BJ (cell line): ENCODE measurements around the gene PCSK1N. TPM values are rescaled to one million over a fixed set of nuclear protein-coding genes. Genes with fewer than 3 reads are reported as not detected.

Source experiments
- CTCF ChIA-PET: fragments of 350-600 bp; formaldehyde crosslinking; extraction: SDS; loops from one replicate; lab custom pipeline; 2021; ENCODE audit warnings: antibody characterized with exemption, inconsistent platforms; lab: Yijun Ruan, JAX
- POLR2A ChIA-PET: fragments of 300-600 bp; sonication (Branson Sonifier 250); formaldehyde crosslinking; extraction: SDS; loops from one replicate; lab custom pipeline; 2021; ENCODE audit warnings: antibody characterized with exemption; lab: Charles Lee
- DNase-seq: peaks from one replicate; pipeline ENCODE4 v3.0.0-alpha.2; 2011; ENCODE audit warnings: low read depth
- H3K27me3 ChIP-seq: 2 replicates; pipeline ENCODE4 v1.6.0; 2011; ENCODE audit warnings: low read length; ENCODE audit not compliant: control insufficient read depth, insufficient read depth
- H3K36me3 ChIP-seq: 2 replicates; pipeline ENCODE4 v1.5.1; 2011; ENCODE audit warnings: low read length; ENCODE audit not compliant: control insufficient read depth, insufficient read depth
- H3K4me3 ChIP-seq: 2 replicates; pipeline ENCODE4 v1.5.1; 2011; ENCODE audit warnings: low read depth, mild to moderate bottlenecking, control low read depth, low read length
- polyA plus RNA-seq: library from polyadenylated mRNA; depleted of rRNA; stranded (reverse); fragments of >200 nt; gene quantifications from 2 replicates; pipeline ENCODE4 v1.2.3, GENCODE V29; 2011; rRNA removed
- TF ChIP-seq, protein P1 (sequence below): IDR thresholded peaks from 2 replicates; pipeline ENCODE4 v1.5.1; 2011; ENCODE audit warnings: low read depth, mild to moderate bottlenecking, control low read depth, inconsistent platforms, low read length, moderate library complexity; ENCODE audit not compliant: insufficient read depth

The PCSK1N gene
- polyA plus RNA-seq, 1 experiment: not detected

DNA sequence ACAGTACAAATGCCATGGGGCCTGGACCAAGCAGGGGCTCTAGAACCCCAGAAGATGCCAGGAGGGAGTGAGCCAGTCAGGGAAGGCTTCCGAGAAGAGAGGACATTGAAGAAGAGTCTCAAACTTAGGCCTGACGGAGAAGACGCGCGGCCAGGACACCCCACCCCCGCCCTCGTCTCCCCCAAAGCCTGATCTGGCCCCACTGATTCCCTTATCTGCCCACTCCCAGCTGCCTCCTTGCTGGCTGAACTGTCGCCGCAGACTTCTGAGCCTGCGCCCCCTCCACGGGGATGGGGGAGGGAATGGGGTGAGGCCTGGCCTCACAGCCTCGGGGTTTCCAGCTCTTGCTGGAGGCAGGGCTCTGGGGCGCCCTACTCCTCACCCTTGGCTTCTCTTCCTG lies 52.6 kb downstream of the PCSK1N start:
- POLR2A ChIA-PET: no interaction called here
- H3K27me3 ChIP-seq: no peaks in the 10 kb centered on the region
- no peaks in the 10 kb centered on the region for H3K36me3 ChIP-seq
- TF ChIP-seq, protein P1, sequence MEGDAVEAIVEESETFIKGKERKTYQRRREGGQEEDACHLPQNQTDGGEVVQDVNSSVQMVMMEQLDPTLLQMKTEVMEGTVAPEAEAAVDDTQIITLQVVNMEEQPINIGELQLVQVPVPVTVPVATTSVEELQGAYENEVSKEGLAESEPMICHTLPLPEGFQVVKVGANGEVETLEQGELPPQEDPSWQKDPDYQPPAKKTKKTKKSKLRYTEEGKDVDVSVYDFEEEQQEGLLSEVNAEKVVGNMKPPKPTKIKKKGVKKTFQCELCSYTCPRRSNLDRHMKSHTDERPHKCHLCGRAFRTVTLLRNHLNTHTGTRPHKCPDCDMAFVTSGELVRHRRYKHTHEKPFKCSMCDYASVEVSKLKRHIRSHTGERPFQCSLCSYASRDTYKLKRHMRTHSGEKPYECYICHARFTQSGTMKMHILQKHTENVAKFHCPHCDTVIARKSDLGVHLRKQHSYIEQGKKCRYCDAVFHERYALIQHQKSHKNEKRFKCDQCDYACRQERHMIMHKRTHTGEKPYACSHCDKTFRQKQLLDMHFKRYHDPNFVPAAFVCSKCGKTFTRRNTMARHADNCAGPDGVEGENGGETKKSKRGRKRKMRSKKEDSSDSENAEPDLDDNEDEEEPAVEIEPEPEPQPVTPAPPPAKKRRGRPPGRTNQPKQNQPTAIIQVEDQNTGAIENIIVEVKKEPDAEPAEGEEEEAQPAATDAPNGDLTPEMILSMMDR: no peak
- DNase-seq: no peak
- no peak overlapping the region for H3K4me3 ChIP-seq
- CTCF ChIA-PET: no interaction called here

DNA sequence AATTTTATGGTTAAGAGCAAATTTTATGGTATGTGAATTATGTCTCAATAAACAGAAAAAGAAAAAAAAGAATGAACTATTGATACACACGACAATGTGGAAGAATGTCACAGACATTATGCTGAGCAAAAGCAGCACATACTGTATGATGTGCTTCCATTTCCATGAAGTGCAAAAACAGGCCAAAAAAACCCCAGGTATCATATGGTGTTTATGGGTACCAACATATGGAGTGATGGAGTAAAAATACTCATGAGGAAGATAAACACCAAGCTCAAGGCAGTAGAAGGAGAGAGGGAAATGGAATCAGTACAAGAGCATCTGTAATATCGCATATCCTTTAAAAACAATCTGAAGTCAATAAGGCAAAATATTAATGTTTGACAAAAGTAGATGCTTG lies 53.2 kb downstream of the PCSK1N start:
- no peak for DNase-seq
- TF ChIP-seq, protein P1: no peak
- no peaks in the 10 kb centered on the region for H3K36me3 ChIP-seq
- no peak overlapping the region for H3K4me3 ChIP-seq
- H3K27me3 ChIP-seq: no peaks in the 10 kb centered on the region
- ChIA-PET POLR2A (no interaction called here), CTCF (no interaction called here)

DNA sequence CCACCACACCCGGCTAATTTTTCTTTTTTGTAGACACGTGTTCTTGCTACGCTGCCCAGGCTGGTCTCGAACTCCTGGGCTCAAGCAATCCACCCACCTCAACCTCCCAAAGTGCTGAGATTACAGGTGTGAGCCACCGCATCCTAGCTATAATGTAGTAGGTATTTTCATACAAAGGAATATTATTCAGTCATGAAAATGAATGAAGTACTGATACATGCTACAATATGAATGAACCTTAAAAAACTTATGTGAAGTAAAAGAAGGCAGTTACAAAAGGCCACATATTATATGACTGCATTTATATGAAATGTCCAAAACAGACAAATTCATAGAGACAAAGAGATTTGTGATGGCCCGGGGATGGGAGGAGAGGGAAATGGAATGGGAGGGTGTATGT lies 53.7 kb downstream of the PCSK1N start:
- ChIA-PET POLR2A (no interaction called here), CTCF (no interaction called here)
- DNase-seq: no peak
- TF ChIP-seq, protein P1: no peak
- H3K36me3 ChIP-seq: no peaks in the 10 kb centered on the region
- no peaks in the 10 kb centered on the region for H3K27me3 ChIP-seq
- no peak overlapping the region for H3K4me3 ChIP-seq

Other genes starting within 250 kb of the PCSK1N start
- 41.8 and 119 TPM in 2 replicates for gene WDR13, start 238.1 kb downstream of the PCSK1N start, polyA plus RNA-seq
- 0.06 and 0.12 TPM in 2 replicates for gene WAS, start 151.8 kb downstream of the PCSK1N start, polyA plus RNA-seq
- 4.1 and 9.7 TPM in 2 replicates for gene SUV39H1, start 138.9 kb downstream of the PCSK1N start, polyA plus RNA-seq
- not detected in 2 replicates for gene GLOD5, start 73.9 kb downstream of the PCSK1N start, polyA plus RNA-seq
- gene GATA1, start 49.0 kb downstream of the PCSK1N start, polyA plus RNA-seq: not detected in 2 replicates
- gene HDAC6, start 33.5 kb downstream of the PCSK1N start, polyA plus RNA-seq: 22.5 and 32.1 TPM in 2 replicates
- not detected in 2 replicates for gene ERAS, start 9.1 kb downstream of the PCSK1N start, polyA plus RNA-seq
- 50.2 and 68.4 TPM in 2 replicates for gene TIMM17B, start 62.2 kb upstream of the PCSK1N start, polyA plus RNA-seq
- 63.8 and 89.6 TPM in 2 replicates for gene PQBP1, start 62.3 kb upstream of the PCSK1N start, polyA plus RNA-seq
- gene SLC35A2, start 76.0 kb upstream of the PCSK1N start, polyA plus RNA-seq: 42.4 and 69.3 TPM in 2 replicates
- 5.6 and 8.0 TPM in 2 replicates for gene PIM2, start 83.4 kb upstream of the PCSK1N start, polyA plus RNA-seq
- gene OTUD5, start 122.0 kb upstream of the PCSK1N start, polyA plus RNA-seq: 48.9 and 53.6 TPM in 2 replicates
- gene KCND1, start 136.2 kb upstream of the PCSK1N start, polyA plus RNA-seq: 0.51 and 0.83 TPM in 2 replicates
- 23.4 and 23.5 TPM in 2 replicates for gene GRIPAP1, start 166.7 kb upstream of the PCSK1N start, polyA plus RNA-seq
- gene TFE3, start 207.7 kb upstream of the PCSK1N start, polyA plus RNA-seq: 20.8 and 26.4 TPM in 2 replicates
- gene CCDC120, start 223.4 kb upstream of the PCSK1N start, polyA plus RNA-seq: 0.49 and 0.96 TPM in 2 replicates
- 41.4 and 48.8 TPM in 2 replicates for gene PRAF2, start 238.4 kb upstream of the PCSK1N start, polyA plus RNA-seq
- gene WDR45, start 244.3 kb upstream of the PCSK1N start, polyA plus RNA-seq: 107 and 165 TPM in 2 replicates